Liver (tissue), 9 donors: Measurements from ENCODE around the gene SUPT4H1. TPM values are rescaled to one million over a fixed set of nuclear protein-coding genes. Genes with fewer than 3 reads are reported as not detected.

Source experiments
- DNase-seq: peaks from one replicate; pipeline ENCODE4 v3.0.0-alpha.2; 2017; ENCODE audit warnings: low spot score
- H3K27ac ChIP-seq, 2 donors: one replicate each; pipeline ENCODE4 v1.7.0; 2013; ENCODE audit warnings: inconsistent platforms in 2 of 2, low read length in 2 of 2, control low read depth in 1 of 2, low read depth in 1 of 2, mild to moderate bottlenecking in 1 of 2
- H3K27me3 ChIP-seq, 4 donors: one replicate each; pipeline versions ENCODE4 v1.6.1 to v1.7.0; 2013; ENCODE audit warnings: low read length in 3 of 4, inconsistent platforms in 1 of 4, mild to moderate bottlenecking in 1 of 4, moderate library complexity in 1 of 4; ENCODE audit not compliant: control insufficient read depth in 4 of 4, insufficient read depth in 4 of 4
- H3K36me3 ChIP-seq, 4 donors: one replicate each; pipeline versions ENCODE4 v1.6.1 to v1.7.0; 2013; ENCODE audit warnings: low read length in 3 of 4, mild to moderate bottlenecking in 3 of 4, low read depth in 1 of 4, moderate library complexity in 1 of 4; ENCODE audit not compliant: control insufficient read depth in 4 of 4, insufficient read depth in 3 of 4
- H3K4me1 ChIP-seq, 4 donors: one replicate each; pipeline versions ENCODE4 v1.6.1 to v1.7.0; 2013; ENCODE audit warnings: low read length in 3 of 4, mild to moderate bottlenecking in 3 of 4, moderate library complexity in 1 of 4; ENCODE audit not compliant: control insufficient read depth in 4 of 4, insufficient read depth in 4 of 4
- H3K4me3 ChIP-seq, 3 donors: one replicate each; pipeline versions ENCODE4 v1.6.1 to v1.7.0; 2013; ENCODE audit warnings: low read length in 3 of 3, control low read depth in 1 of 3, low read depth in 1 of 3, mild to moderate bottlenecking in 1 of 3
- H3K9ac ChIP-seq, 2 donors: one replicate each; pipeline ENCODE4 v1.7.0; 2013; ENCODE audit warnings: low read length in 2 of 2, mild to moderate bottlenecking in 2 of 2, moderate library complexity in 2 of 2, control low read depth in 1 of 2, low read depth in 1 of 2
- H3K9me3 ChIP-seq, 4 donors: one replicate each; pipeline versions ENCODE4 v1.6.1 to v1.7.0; 2013; ENCODE audit warnings: low read length in 3 of 4; ENCODE audit not compliant: control insufficient read depth in 4 of 4
- FOXA1 ChIP-seq: IDR thresholded peaks from 2 replicates; pipeline ENCODE4 v1.6.1; 2016; ENCODE audit warnings: antibody characterized with exemption
- GABPA ChIP-seq, 2 donors: IDR thresholded peaks in 1 of 2; conservative IDR thresholded peaks in 1 of 2; 2 replicates each; pipeline ENCODE4 v1.6.1; 2016; ENCODE audit warnings: antibody characterized with exemption in 2 of 2, mild to moderate bottlenecking in 1 of 2, moderate library complexity in 1 of 2
- HNF4A ChIP-seq, 2 donors: conservative IDR thresholded peaks; 2 replicates each; pipeline ENCODE4 v1.6.1; 2016; ENCODE audit warnings: antibody characterized with exemption in 2 of 2, mild to moderate bottlenecking in 2 of 2
- JUND ChIP-seq, 2 donors: IDR thresholded peaks; 2 replicates each; pipeline ENCODE4 v1.6.1; 2016; ENCODE audit warnings: antibody characterized with exemption in 2 of 2
- MAX ChIP-seq: IDR thresholded peaks from 2 replicates; pipeline ENCODE4 v1.6.1; 2016; ENCODE audit warnings: antibody characterized with exemption
- RAD21 ChIP-seq, 2 donors: IDR thresholded peaks; 2 replicates each; pipeline ENCODE4 v1.6.1; 2016; ENCODE audit warnings: antibody characterized with exemption in 2 of 2, mild to moderate bottlenecking in 2 of 2
- TAF1 ChIP-seq: conservative IDR thresholded peaks from 2 replicates; pipeline ENCODE4 v1.6.1; 2016; ENCODE audit warnings: antibody characterized with exemption, mild to moderate bottlenecking
- WGBS: extraction: QIAGEN DNeasy Blood & Tissue Kit; methylation state at CpG from one replicate; pipeline ENCODE4 v1.1.7; 2013; 5-methylcytosine and 5-hydroxymethylcytosine counted together
- polyA plus RNA-seq, 2 donors: library from polyadenylated mRNA; stranded (reverse) in 1 of 2; unstranded in 1 of 2; fragments of 200-250 nt in 1 of 2; fragments of >200 nt in 1 of 2; fragmentation: Nextera tagmentation in 1 of 2; extraction: Ambion mirVana in 1 of 2; gene quantifications; one replicate each; pipeline versions ENCODE4 v1.2.1 to v1.2.3, GENCODE V29; 2013 to 2015
- total RNA-seq, 2 donors: library from RNA; depleted of rRNA; stranded (reverse); fragments of >200 nt; gene quantifications; one replicate each; pipeline ENCODE4 v1.2.3, GENCODE V29; 2014
- TF ChIP-seq, protein P1 (sequence below): IDR thresholded peaks from 2 replicates; pipeline ENCODE4 v1.6.1; 2016; ENCODE audit warnings: antibody characterized with exemption
- TF ChIP-seq, protein P2 (sequence below): IDR thresholded peaks from 2 replicates; pipeline ENCODE4 v1.6.1; 2016; ENCODE audit warnings: antibody characterized with exemption, mild to moderate bottlenecking
- TF ChIP-seq, protein P3 (sequence below): fragments of 150-350 bp; IDR thresholded peaks from 2 replicates; pipeline ENCODE4 v1.5.1; 2017; ENCODE audit warnings: improper control_type of control experiment, low read depth, low read length; ENCODE audit not compliant: missing input control
- donor health status: healthy.
- donor health status: healthy.
- donor health status: healthy.
- donor health status: healthy.
- donor health status: healthy.

Gene SUPT4H1
- total and polyA plus RNA-seq, 4 donors: 23.3 to 59.1 (median 40.4) TPM

- Histone ChIP-seq H3K36me3 (no peaks in the 10 kb centered on the region), H3K27ac (peak overlapping the region; percentile 81 to 86), H3K4me3 (peak overlapping the region; percentile 27 to 44 (median 44)), H3K9me3 (no peaks in the 10 kb centered on the region), H3K9ac (peak overlapping the region in 1 of 2 donors; percentile 6), H3K4me1 (peaks cover 0 to 5% (median 4%) of the 10 kb centered on the region in 4 donors), H3K27me3 (no peaks in the 10 kb centered on the region)
- no peak for TF ChIP-seq RAD21 (IDR thresholded peaks at IDR 0.05)
- no peak for TF ChIP-seq MAX
- no peak for TF ChIP-seq FOXA1
- no peak for TF ChIP-seq TAF1
- TF ChIP-seq, protein P1, sequence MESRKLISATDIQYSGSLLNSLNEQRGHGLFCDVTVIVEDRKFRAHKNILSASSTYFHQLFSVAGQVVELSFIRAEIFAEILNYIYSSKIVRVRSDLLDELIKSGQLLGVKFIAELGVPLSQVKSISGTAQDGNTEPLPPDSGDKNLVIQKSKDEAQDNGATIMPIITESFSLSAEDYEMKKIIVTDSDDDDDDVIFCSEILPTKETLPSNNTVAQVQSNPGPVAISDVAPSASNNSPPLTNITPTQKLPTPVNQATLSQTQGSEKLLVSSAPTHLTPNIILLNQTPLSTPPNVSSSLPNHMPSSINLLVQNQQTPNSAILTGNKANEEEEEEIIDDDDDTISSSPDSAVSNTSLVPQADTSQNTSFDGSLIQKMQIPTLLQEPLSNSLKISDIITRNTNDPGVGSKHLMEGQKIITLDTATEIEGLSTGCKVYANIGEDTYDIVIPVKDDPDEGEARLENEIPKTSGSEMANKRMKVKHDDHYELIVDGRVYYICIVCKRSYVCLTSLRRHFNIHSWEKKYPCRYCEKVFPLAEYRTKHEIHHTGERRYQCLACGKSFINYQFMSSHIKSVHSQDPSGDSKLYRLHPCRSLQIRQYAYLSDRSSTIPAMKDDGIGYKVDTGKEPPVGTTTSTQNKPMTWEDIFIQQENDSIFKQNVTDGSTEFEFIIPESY: no peak
- TF ChIP-seq GABPA (IDR thresholded peaks at IDR 0.05 in 1 of 2, conservative IDR thresholded peaks at IDR 0.05 in 1 of 2): no peak
- no peak for TF ChIP-seq HNF4A (conservative IDR thresholded peaks at IDR 0.05)
- TF ChIP-seq JUND (IDR thresholded peaks at IDR 0.05): no peak
- DNase-seq: no peak
- WGBS: 79% methylated on average over 4 of the region's 4 CpGs
Observed at GRCh38 chr17:58329810-58330537, 22.0 kb downstream of the SUPT4H1 start.

DNA sequence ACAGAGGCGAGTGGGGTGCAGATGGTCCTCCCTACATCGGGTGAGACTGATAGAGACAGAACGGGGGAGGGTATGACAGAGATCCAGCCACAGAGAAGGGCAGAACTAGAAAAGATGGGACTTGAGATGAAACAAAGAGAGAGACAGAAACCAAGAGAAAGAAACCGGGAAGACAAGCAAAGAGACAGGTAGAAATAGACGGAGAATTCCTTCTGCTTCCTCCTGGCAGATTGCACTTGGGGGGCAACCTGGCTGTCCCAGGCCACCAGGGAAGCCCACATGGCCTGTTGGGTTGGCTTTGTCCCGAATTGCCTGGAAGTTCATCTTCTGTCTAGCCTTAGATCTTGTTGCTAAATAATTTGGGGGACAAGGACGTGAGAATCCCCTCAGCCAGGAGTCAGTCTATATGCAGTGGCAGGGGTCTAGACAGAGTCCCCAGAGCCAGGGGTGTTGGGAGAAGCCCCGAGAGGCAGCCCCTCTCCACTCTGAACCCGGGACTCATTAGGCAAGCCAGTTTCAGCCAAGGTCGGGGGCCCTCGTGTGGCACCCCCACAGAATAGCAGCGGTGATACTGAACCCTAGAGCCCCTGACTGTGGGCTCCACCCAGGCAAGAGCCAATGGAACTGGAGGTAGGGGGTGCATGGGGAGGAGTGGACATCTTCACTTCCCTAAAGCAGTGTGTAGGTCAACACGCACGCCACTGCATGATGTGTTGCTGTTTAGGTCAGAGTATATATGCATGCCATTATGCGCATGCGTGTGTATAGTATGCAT lies 22.8 kb downstream of the SUPT4H1 start:
- Histone ChIP-seq H3K27me3 (no peaks in the 10 kb centered on the region), H3K4me1 (peaks cover under 1 to 11% (median 8%) of the 10 kb centered on the region in 4 donors), H3K9me3 (no peaks in the 10 kb centered on the region), H3K27ac (peak overlapping the region; percentile 54 to 69), H3K36me3 (no peaks in the 10 kb centered on the region), H3K9ac (peak overlapping the region in 1 of 2 donors; percentile 32), H3K4me3 (no peak overlapping the region)
- TF ChIP-seq, protein P2, sequence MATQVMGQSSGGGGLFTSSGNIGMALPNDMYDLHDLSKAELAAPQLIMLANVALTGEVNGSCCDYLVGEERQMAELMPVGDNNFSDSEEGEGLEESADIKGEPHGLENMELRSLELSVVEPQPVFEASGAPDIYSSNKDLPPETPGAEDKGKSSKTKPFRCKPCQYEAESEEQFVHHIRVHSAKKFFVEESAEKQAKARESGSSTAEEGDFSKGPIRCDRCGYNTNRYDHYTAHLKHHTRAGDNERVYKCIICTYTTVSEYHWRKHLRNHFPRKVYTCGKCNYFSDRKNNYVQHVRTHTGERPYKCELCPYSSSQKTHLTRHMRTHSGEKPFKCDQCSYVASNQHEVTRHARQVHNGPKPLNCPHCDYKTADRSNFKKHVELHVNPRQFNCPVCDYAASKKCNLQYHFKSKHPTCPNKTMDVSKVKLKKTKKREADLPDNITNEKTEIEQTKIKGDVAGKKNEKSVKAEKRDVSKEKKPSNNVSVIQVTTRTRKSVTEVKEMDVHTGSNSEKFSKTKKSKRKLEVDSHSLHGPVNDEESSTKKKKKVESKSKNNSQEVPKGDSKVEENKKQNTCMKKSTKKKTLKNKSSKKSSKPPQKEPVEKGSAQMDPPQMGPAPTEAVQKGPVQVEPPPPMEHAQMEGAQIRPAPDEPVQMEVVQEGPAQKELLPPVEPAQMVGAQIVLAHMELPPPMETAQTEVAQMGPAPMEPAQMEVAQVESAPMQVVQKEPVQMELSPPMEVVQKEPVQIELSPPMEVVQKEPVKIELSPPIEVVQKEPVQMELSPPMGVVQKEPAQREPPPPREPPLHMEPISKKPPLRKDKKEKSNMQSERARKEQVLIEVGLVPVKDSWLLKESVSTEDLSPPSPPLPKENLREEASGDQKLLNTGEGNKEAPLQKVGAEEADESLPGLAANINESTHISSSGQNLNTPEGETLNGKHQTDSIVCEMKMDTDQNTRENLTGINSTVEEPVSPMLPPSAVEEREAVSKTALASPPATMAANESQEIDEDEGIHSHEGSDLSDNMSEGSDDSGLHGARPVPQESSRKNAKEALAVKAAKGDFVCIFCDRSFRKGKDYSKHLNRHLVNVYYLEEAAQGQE: no peak
- TF ChIP-seq RAD21 (IDR thresholded peaks at IDR 0.05): peak; percentile 22 to 30
- TF ChIP-seq, protein P3, sequence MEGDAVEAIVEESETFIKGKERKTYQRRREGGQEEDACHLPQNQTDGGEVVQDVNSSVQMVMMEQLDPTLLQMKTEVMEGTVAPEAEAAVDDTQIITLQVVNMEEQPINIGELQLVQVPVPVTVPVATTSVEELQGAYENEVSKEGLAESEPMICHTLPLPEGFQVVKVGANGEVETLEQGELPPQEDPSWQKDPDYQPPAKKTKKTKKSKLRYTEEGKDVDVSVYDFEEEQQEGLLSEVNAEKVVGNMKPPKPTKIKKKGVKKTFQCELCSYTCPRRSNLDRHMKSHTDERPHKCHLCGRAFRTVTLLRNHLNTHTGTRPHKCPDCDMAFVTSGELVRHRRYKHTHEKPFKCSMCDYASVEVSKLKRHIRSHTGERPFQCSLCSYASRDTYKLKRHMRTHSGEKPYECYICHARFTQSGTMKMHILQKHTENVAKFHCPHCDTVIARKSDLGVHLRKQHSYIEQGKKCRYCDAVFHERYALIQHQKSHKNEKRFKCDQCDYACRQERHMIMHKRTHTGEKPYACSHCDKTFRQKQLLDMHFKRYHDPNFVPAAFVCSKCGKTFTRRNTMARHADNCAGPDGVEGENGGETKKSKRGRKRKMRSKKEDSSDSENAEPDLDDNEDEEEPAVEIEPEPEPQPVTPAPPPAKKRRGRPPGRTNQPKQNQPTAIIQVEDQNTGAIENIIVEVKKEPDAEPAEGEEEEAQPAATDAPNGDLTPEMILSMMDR: peak; percentile 15
- 46% methylated on average over 16 of the region's 16 CpGs for WGBS
- DNase-seq: peak; percentile 68
